B cell (primary cell): ENCODE results near the gene NLRP2B. TPM values are rescaled to one million over a fixed set of nuclear protein-coding genes. Genes with fewer than 3 reads are reported as not detected.

ENCODE experiments used
- polyA plus RNA-seq: library from polyadenylated mRNA; depleted of rRNA; stranded (reverse); fragments of >200 nt; gene quantifications from 2 replicates; pipeline ENCODE4 v1.2.3, GENCODE V29; 2012
- total RNA-seq, 2 donors: library from RNA; stranded (reverse); fragments of 120-200 nt in 1 of 2; gene quantifications; 1 replicate in 1 of 2; 2 replicates in 1 of 2; pipeline versions ENCODE4 v1.2.3 to v1.2.4, GENCODE V29; 2013 to 2022

The NLRP2B gene
- total and polyA plus RNA-seq, 2 donors (not counting 1 experiment from before 2014, with no cell fraction given): 0.03 TPM; not detected in 1

Other genes starting within 250 kb of the NLRP2B start
- gene ZXDB, start 88.2 kb downstream of the NLRP2B start, total RNA-seq: 16.6 and 17.5 TPM in 2 replicates
- 9.4 and 13.6 TPM in 2 replicates for gene ZXDB, start 88.2 kb downstream of the NLRP2B start, polyA plus RNA-seq
- 14.7 and 15.3 TPM in 2 replicates for gene ZXDA, start 230.2 kb upstream of the NLRP2B start, total RNA-seq
- 7.5 and 7.6 TPM in 2 replicates for gene ZXDA, start 230.2 kb upstream of the NLRP2B start, polyA plus RNA-seq